NCI-H345 treated with DMSO at 0.1 percent for 48 hours (cell line): ENCODE measurements around the gene CRNKL1.

Experiments
- DNase-seq: peaks from one replicate; lab custom pipeline; 2025; ENCODE audit not compliant: unreplicated experiment; lab: John Stamatoyannopoulos, UW

The CRNKL1 gene

DNA sequence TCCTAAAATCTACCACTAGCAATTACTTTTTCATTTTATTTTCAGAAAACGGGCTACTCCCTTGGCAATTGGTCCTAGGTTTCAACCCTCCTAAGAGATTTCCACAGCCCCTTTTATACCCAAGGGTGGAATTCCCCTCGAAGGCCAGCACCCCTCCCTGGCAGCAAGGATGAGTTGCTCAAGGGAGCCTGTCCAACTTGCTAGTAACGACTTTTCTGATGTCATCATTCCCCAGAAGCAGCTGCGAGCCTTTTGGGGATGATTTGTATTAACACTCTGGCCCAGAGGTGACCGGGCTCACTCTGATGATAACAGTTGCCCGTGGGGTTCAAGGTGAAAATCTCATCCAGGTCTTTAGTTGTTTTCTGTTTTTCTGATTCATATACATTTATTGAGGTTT lies 65.8 kb downstream of the CRNKL1 start:
- DNase-seq = no peak
